Stimulated activated effector memory CD8-positive, alpha-beta T cell treated with anti-CD3 and anti-CD28 coated beads, Interleukin-12 subunit alpha, Interleukin-12 subunit beta, amount 100 ng/mL, for 72 hours (primary cell): ENCODE data around the gene ERG.

Experiments used
- ATAC-seq: fragments of 150-1000 bp; cut with Tn5 transposase; 2 replicates; pipeline ENCODE4 v1.10.0; 2021
- DNase-seq, 2 donors: peaks; one replicate each; pipeline ENCODE4 v3.0.0; 2021 to 2022; ENCODE audit warnings: low spot score in 2 of 2
- H3K27ac Mint-ChIP-seq: one replicate; pipeline ENCODE4 v1.8.0; 2022; ENCODE audit warnings: mild to moderate bottlenecking, mixed read lengths
- H3K36me3 Mint-ChIP-seq: one replicate; pipeline ENCODE4 v1.8.0; 2022; ENCODE audit warnings: mild to moderate bottlenecking, mixed read lengths
- H3K4me1 Mint-ChIP-seq: one replicate; pipeline ENCODE4 v1.8.0; 2022; ENCODE audit warnings: mixed read lengths
- H3K4me3 Mint-ChIP-seq: one replicate; pipeline ENCODE4 v1.8.0; 2022; ENCODE audit warnings: mild to moderate bottlenecking, mixed read lengths
- H3K9me3 Mint-ChIP-seq: one replicate; pipeline ENCODE4 v1.8.0; 2022; ENCODE audit warnings: mixed read lengths

Gene ERG

DNA sequence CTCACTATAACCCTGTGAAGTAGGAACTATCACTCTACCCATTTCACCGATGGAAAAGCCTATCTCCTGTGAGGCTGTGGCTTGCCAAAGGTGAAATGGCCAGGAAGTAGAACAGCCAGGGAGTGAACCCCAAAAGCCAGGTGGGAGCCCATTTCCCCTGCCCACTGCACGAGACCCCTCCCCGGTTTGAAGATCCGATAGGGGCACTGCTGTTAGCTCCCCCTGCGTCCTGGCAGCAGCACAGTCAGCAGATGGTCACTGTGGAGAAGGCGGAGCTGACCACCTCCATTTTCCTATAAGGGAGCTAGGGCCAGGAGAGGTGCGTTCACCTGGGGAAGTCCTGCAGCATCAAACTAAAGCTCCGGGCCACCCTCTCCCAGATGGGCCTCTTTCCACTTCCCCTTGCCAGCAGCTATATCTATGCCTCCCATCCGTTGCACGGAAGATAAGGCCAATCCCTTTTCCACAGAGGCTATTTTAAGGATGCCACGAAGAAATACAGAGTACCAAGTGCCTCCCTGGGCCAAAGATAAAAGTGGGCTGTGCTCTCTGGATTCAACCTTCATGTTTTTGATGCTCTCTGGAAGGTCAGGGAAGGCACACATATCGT is 7.8 kb downstream of the ERG start:
- Mint-ChIP-seq H3K36me3 (no peaks in the 10 kb centered on the region), H3K9me3 (no peaks in the 10 kb centered on the region), H3K27ac (no peak overlapping the region), H3K4me1 (no peaks in the 10 kb centered on the region), H3K4me3 (no peak overlapping the region)
- DNase-seq, result no peak
- no peak for ATAC-seq

DNA sequence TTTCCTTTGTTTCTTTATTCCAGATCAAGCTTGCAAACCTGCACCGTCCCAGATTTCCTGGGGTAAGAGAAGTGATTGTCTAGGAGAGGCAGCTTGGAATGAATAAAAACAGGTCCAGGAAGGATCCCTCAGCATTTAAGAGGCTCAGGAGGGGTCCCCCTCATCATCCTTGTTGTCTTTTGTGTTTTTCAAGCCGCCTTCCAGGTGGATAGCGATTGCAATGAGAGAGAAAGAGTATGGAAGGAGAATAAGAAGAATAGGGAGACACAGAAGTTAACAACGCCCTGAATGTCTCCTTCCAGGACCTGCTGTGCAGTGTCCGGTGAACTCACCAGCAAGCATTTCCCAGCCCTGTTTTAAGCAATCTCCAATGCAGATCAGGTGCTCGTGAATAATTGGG is 8.5 kb downstream of the ERG start:
- H3K4me3 Mint-ChIP-seq, result no peak overlapping the region
- ATAC-seq (no peak), DNase-seq (no peak)
- H3K36me3 Mint-ChIP-seq, result no peaks in the 10 kb centered on the region
- H3K9me3 Mint-ChIP-seq, result no peaks in the 10 kb centered on the region
- H3K27ac Mint-ChIP-seq, result no peak overlapping the region
- H3K4me1 Mint-ChIP-seq, result no peaks in the 10 kb centered on the region

DNA sequence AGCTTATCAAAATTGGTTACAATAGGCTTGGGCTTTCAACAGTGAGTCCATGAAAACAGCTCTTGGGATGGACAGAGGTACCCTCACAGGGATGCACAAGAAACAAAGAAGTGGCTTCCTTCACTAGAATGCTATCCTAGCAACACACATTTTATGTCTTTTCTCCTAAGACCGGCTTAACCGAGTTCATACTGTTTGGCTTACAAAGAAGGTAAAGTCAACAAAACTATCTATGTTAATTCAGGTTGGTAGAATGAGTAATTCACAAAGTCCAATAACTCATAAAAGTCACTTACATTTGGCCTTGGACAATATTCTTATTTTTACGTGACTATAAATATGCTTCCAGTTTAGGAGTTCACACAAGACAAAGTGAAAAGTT is 9.0 kb downstream of the ERG start:
- Mint-ChIP-seq H3K36me3 (no peaks in the 10 kb centered on the region), H3K4me3 (no peak overlapping the region), H3K4me1 (no peaks in the 10 kb centered on the region), H3K9me3 (no peaks in the 10 kb centered on the region), H3K27ac (no peak overlapping the region)
- no peak for DNase-seq
- no peak for ATAC-seq

DNA sequence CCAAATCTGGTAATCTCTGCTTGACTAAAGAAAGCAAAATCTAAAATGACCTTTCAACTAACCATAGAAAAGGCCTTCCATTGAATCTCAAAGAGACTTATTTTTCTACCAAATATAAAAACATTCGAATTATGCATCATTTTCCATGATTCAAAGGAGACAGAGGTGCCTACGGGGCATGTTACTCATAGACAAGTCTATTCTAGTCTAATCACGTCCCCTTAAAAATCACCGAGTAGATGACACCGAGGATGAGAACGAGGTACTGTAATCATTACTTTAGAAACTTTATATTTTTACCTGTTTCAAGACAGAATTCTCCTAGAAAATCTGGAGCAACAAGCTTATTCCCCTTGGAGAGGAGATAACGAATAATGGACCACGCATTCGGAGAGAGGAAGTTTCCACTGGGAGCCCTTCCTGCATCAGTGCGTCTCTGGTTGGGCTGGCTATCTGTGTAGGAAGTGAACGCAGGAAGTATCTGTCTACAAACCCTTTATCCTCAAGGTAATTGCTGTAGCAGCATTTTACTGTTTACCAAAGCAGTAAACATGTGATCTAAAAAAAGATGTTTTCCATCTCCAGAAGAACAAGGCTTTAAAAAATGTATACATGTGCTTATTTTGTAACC is 9.5 kb downstream of the ERG start:
- no peaks in the 10 kb centered on the region for H3K36me3 Mint-ChIP-seq
- no peaks in the 10 kb centered on the region for H3K9me3 Mint-ChIP-seq
- no peaks in the 10 kb centered on the region for H3K4me1 Mint-ChIP-seq
- DNase-seq, result no peak
- H3K4me3 Mint-ChIP-seq, result no peak overlapping the region
- H3K27ac Mint-ChIP-seq, result no peak overlapping the region
- ATAC-seq, result no peak

DNA sequence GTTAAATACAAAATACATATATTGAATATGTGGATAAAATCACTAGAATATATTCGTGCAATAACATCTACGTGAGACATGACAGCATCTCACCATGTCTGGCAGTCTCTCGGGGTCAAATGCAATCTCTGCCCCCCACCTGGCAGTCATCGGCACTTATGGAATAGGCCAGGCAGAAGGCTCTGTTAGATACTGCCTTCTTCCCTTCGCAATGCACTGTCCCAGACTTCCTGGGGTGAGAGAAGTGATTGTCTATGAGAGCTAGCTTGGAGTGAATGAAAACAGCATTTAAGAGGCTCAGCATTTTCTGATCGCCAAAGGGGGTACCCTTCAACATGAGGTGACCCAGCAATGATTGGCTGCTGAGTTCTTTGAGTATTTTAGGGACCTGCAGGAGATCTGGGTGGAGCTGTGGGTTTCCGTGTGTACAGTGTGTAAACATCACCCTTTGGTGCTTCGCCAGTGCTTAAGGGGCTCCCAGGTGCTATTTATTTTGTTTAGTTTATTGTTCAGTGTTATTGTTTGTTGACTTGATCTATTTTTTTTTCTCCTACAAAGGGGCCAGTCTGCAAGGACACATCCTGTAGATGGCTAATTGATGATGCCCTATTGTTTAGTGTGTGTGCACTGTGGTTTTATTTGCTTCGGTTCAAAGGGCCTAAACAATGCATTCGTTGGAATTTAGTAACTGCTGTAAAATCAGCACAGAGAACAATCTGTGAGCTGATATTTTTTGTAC is 10.2 kb downstream of the ERG start:
- H3K4me3 Mint-ChIP-seq, result no peak overlapping the region
- ATAC-seq (no peak), DNase-seq (no peak)
- no peaks in the 10 kb centered on the region for H3K36me3 Mint-ChIP-seq
- no peaks in the 10 kb centered on the region for H3K9me3 Mint-ChIP-seq
- no peak overlapping the region for H3K27ac Mint-ChIP-seq
- H3K4me1 Mint-ChIP-seq, result no peaks in the 10 kb centered on the region

DNA sequence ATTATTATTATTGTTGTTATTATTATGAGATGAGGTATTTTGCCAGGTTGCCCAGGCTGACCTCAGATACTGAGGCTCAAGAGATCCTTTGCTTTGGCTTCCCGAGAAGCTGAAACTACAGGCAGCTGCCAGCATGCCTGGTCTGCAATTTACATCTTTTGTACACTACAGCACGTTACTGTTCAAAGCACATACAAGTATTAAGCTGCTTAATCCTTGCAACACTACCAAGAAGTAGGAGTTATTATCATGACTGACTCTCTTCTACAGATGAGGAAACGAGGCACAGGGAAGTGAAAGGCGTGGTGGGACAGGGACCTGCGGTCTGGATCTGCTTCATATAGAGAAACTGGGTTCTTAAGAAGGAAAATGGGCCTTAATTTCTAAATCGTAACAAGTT is 11.6 kb downstream of the ERG start:
- H3K9me3 Mint-ChIP-seq, result no peaks in the 10 kb centered on the region
- H3K36me3 Mint-ChIP-seq, result no peaks in the 10 kb centered on the region
- ATAC-seq (no peak), DNase-seq (no peak)
- no peak overlapping the region for H3K27ac Mint-ChIP-seq
- H3K4me3 Mint-ChIP-seq, result no peak overlapping the region
- no peaks in the 10 kb centered on the region for H3K4me1 Mint-ChIP-seq

DNA sequence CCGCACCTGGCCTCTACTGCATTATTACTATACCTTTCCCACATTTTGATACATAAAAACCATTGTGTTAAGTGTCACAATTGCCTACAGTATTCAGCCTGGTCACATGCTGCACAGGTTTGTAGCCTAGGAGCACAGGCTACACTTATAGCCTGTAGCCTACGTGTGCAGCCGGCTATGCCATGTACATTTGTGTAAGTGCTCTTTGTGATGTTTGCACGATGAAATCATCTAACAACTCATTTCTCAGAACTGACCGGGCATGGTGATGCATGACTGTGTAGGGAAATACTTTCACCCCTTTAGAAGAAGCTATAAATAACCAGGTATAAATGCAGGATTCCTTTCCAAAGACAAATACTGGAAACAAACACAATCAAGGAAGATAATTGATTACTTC is 12.1 kb downstream of the ERG start:
- Mint-ChIP-seq H3K4me1 (no peaks in the 10 kb centered on the region), H3K36me3 (no peaks in the 10 kb centered on the region), H3K4me3 (no peak overlapping the region), H3K9me3 (no peaks in the 10 kb centered on the region), H3K27ac (no peak overlapping the region)
- ATAC-seq (no peak), DNase-seq (no peak)

DNA sequence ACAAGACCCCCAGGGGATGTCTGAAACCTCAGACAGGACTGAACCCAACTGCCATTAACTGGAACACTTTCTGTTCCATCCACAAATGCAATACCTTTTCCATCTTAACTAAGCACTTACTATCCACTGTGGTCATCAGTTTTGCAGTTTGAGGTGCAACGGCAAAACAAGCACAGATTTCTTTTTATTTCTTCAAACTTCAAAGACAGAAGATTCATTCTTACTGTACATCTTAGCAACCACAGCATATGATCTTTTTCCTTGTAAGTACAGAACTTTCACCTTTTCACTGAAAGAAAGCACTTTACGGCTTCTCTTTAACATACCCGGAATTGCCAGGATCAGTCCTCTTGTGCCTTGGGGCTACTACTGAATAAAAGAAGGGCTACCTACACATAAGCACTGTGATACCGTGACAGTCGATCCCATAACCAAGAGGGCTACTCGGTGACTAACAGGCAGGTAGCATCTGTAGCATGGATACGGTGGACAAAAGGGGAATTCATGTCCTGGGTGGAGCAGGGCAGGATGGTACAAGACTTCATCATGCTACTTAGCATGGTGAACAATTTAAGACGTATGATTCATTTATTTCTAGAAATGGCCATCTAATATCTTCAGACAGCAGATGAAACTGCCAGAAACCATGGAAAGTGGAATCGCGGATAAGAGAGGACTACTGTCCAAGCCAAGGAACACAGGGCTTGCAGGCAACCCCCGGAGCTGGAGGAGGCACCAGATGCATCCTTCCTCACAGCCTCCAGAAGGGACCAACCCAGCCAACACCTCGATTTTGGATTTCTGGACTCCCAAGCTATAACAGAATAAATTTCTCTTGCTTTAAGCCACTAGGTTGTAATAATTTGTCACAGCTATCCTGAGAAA is 18.4 kb downstream of the ERG start:
- H3K36me3 Mint-ChIP-seq, result no peaks in the 10 kb centered on the region
- ATAC-seq (no peak), DNase-seq (no peak)
- H3K27ac Mint-ChIP-seq, result no peak overlapping the region
- H3K9me3 Mint-ChIP-seq, result no peaks in the 10 kb centered on the region
- no peaks in the 10 kb centered on the region for H3K4me1 Mint-ChIP-seq
- no peak overlapping the region for H3K4me3 Mint-ChIP-seq

DNA sequence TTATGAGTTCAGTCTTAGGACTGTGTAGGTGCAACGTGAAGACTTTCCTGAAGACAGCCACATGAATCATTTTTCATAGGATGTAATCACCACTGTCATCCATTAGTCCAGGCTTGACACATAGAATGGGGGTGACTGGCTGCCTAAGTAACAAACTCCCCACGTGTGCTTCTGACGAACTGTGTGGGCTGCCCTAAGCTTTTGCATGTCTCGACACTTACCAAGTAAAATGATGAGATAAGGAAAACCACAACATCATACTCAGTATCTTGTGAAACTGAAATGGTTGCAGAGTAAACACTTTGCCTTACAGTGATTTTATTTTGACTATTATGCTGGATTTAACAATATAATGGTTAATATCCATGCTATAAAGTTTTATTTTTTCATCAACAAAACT is 19.5 kb downstream of the ERG start:
- Mint-ChIP-seq H3K4me1 (no peaks in the 10 kb centered on the region), H3K4me3 (no peak overlapping the region), H3K27ac (no peak overlapping the region), H3K9me3 (no peaks in the 10 kb centered on the region), H3K36me3 (no peaks in the 10 kb centered on the region)
- DNase-seq, result no peak
- ATAC-seq, result peak; percentile 61

DNA sequence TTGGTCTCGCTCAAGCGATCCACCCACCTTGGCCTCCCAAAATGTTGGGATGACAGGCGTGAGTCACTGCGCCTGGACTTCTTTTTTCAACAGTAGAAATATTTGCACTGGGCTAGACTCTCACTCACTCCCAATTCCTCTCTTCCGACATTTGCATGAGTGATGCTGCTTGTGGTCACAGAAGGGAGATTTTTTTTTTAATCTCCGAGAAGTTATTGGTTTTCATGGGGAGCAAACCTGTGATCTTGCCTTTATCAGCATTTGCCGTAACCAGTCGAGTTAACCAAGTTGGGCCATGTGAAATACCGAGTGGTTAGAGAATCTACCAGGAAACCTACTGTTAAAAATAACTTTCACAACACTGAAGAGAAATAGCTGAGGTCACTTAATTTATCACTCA is 21.1 kb downstream of the ERG start:
- no peak overlapping the region for H3K4me3 Mint-ChIP-seq
- H3K9me3 Mint-ChIP-seq, result no peaks in the 10 kb centered on the region
- DNase-seq (no peak), ATAC-seq (no peak)
- no peaks in the 10 kb centered on the region for H3K36me3 Mint-ChIP-seq
- no peaks in the 10 kb centered on the region for H3K4me1 Mint-ChIP-seq
- H3K27ac Mint-ChIP-seq, result no peak overlapping the region

DNA sequence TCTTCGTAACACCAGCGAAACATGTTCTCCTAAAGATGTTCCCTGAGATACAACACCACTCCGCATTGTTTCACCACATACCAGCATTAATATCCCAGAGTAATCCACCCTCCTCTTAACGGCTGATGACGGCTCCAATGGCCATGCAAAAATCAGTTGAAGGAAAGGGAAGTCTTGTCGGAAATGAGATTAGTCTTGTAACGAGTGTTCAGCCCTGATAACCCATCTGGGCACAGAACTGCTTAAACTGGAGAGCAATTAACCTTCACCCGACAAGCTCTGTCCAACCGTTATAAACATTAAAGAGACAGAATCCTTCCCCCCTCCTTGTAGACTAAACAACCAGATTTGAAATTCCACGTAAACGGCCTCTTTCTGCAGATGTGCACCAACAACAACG is 21.9 kb downstream of the ERG start:
- H3K4me3 Mint-ChIP-seq, result no peak overlapping the region
- no peak for DNase-seq

DNA sequence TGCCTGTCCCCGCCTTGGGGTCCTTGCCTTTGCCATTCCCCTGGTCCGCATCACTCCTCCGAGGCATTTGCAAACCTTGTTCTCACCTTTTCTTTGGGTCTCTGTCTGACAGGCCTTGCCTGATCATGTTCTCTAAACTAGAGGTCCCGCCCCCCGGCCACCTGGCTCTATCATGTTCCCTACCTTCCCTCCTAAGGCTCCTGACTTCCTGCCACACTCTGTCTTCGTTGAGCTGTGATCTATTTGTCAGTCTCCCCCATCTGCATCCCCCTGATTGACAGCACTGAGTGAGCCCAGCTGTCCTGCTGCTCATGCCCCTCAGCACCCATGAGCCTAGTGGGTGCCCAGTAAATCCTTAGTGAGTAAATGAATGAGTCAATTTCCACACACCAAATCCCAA is 22.8 kb downstream of the ERG start:
- no peaks in the 10 kb centered on the region for H3K9me3 Mint-ChIP-seq
- no peaks in the 10 kb centered on the region for H3K36me3 Mint-ChIP-seq
- DNase-seq (no peak), ATAC-seq (no peak)
- no peaks in the 10 kb centered on the region for H3K4me1 Mint-ChIP-seq
- no peak overlapping the region for H3K27ac Mint-ChIP-seq
- H3K4me3 Mint-ChIP-seq, result no peak overlapping the region

More for the DNA sequence above, 21.9 kb downstream of the ERG start:
- ATAC-seq, result no peak
- Mint-ChIP-seq H3K4me1 (no peaks in the 10 kb centered on the region), H3K36me3 (no peaks in the 10 kb centered on the region), H3K27ac (no peak overlapping the region), H3K9me3 (no peaks in the 10 kb centered on the region)

DNA sequence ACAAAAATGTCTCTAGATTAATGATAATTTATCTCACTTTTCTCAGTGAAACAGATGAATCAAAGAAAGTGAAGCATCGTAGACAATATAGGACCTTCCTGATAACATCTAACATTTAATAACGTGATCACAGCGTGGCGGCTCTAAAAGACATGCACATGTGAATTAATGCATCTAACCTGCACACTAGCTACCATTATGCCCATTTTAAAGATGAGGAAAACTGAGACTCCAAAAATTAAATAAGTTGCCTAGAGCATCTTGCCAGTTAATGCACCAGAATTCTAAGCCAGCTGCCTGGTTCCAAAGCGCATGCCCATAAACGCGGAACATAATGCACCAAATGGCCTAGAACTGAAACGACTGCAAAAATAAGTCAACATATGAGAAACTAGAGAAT is 23.5 kb downstream of the ERG start:
- H3K4me1 Mint-ChIP-seq, result no peaks in the 10 kb centered on the region
- no peaks in the 10 kb centered on the region for H3K9me3 Mint-ChIP-seq
- H3K27ac Mint-ChIP-seq, result no peak overlapping the region
- no peak for DNase-seq
- no peak for ATAC-seq
- H3K36me3 Mint-ChIP-seq, result no peaks in the 10 kb centered on the region
- no peak overlapping the region for H3K4me3 Mint-ChIP-seq

DNA sequence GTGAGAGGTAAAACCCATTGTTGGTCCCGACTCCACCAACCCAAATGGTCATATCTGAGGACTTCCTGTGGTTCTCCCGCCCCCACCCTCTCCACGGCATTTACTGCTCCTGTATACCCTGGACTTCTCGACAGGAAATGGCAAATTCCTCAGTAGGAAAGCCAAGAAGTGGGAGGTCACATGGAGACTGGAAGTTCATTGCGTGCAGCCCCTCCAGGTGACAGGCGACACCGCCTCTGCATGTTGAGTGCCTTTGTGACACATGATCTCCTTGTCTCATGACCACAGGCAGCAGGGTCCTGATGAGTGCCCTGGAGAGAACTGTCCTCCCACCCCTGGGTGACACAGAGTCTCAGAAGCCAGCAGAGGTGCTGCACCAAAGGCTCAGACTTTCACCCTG is 24.2 kb downstream of the ERG start:
- no peak for DNase-seq
- ATAC-seq, result no peak
- Mint-ChIP-seq H3K4me3 (no peak overlapping the region), H3K4me1 (no peaks in the 10 kb centered on the region), H3K9me3 (no peaks in the 10 kb centered on the region), H3K27ac (no peak overlapping the region), H3K36me3 (no peaks in the 10 kb centered on the region)

DNA sequence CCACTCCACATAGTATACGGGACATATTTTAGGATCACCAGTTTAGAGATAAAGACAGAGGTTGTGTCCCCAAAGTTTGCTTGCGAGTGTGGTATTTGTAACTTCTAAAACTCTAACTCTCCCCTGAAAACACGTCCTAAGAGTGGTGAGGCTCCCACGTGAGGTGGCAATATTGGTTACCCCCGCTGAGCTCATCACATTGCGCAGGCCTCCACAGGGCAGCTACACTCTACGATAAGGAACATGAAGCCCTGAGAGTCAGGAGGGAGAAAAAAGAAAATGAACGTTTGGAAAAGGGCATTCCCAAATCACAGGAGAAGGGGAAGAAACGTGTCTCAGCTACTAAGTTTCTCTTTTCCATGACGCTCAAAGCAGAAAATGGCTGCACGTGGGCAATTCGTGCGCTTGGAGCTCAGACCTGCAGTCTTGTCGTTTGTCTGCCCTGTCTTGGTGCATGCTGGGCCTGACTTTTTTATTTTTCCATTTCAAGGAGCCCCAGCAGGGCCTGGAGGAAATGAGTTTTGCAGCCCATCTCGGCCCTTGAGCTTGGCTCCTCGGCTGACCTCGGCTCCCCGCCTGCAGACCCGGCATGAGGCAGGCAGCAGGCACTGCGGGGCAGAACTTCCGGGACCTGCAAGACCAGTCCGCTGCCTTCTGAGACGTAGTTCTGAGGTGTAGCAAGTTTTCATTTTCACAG is 25.7 kb downstream of the ERG start:
- no peak for ATAC-seq
- no peak overlapping the region for H3K4me3 Mint-ChIP-seq
- H3K27ac Mint-ChIP-seq, result no peak overlapping the region
- no peak for DNase-seq
- H3K36me3 Mint-ChIP-seq, result no peaks in the 10 kb centered on the region
- no peaks in the 10 kb centered on the region for H3K4me1 Mint-ChIP-seq
- no peaks in the 10 kb centered on the region for H3K9me3 Mint-ChIP-seq
